KMS-11 (cell line): ENCODE measurements around the gene SPIB.

ENCODE experiments used
- H2AFZ ChIP-seq: fragments of 200-600 bp; sonication (generic); 2 replicates; pipeline ENCODE4 v1.6.1; 2016; ENCODE audit warnings: antibody characterized with exemption, mixed run types, low read depth
- H3K27ac ChIP-seq: fragments of 200-600 bp; sonication (generic); 2 replicates; pipeline ENCODE4 v1.6.1; 2016; ENCODE audit warnings: mild to moderate bottlenecking, mixed run types
- H3K27me3 ChIP-seq: fragments of 200-600 bp; sonication (generic); 2 replicates; pipeline ENCODE4 v1.6.1; 2017; ENCODE audit warnings: mild to moderate bottlenecking, low read depth, mixed run types, moderate library complexity; ENCODE audit not compliant: insufficient read depth
- H3K36me3 ChIP-seq: fragments of 200-600 bp; sonication (generic); 2 replicates; pipeline ENCODE4 v1.6.1; 2017; ENCODE audit warnings: mild to moderate bottlenecking, mixed run types; ENCODE audit not compliant: insufficient read depth
- H3K4me1 ChIP-seq: fragments of 200-600 bp; sonication (generic); 2 replicates; pipeline ENCODE4 v1.6.1; 2016; ENCODE audit warnings: mild to moderate bottlenecking, low read depth, mixed run types; ENCODE audit not compliant: poor library complexity, severe bottlenecking
- H3K4me2 ChIP-seq: fragments of 200-600 bp; sonication (generic); 2 replicates; pipeline ENCODE4 v1.7.0; 2016; ENCODE audit warnings: mild to moderate bottlenecking, mixed run types
- H3K4me3 ChIP-seq: fragments of 200-600 bp; sonication (generic); IDR thresholded peaks from 2 replicates; pipeline ENCODE4 v1.6.1; 2017; ENCODE audit warnings: low read depth, low read length, mixed read lengths; ENCODE audit not compliant: insufficient read depth
- H3K79me2 ChIP-seq: fragments of 200-600 bp; sonication (generic); 2 replicates; pipeline ENCODE4 v1.6.1; 2016; ENCODE audit warnings: low read depth, mixed run types; ENCODE audit not compliant: insufficient read depth
- H3K9ac ChIP-seq: fragments of 200-600 bp; sonication (generic); 2 replicates; pipeline ENCODE4 v1.6.1; 2016; ENCODE audit warnings: mild to moderate bottlenecking, mixed run types
- H4K20me1 ChIP-seq: fragments of 200-600 bp; sonication (generic); 2 replicates; pipeline ENCODE4 v1.6.1; 2016; ENCODE audit warnings: mild to moderate bottlenecking, mixed run types; ENCODE audit not compliant: insufficient read depth
- TF ChIP-seq, protein P1 (sequence below): fragments of 200-600 bp; sonication (generic); conservative IDR thresholded peaks from 2 replicates; pipeline ENCODE4 v1.6.1; 2017; ENCODE audit warnings: low read depth, mild to moderate bottlenecking, antibody characterized with exemption, low read length, moderate library complexity, mixed read lengths

Gene SPIB

DNA sequence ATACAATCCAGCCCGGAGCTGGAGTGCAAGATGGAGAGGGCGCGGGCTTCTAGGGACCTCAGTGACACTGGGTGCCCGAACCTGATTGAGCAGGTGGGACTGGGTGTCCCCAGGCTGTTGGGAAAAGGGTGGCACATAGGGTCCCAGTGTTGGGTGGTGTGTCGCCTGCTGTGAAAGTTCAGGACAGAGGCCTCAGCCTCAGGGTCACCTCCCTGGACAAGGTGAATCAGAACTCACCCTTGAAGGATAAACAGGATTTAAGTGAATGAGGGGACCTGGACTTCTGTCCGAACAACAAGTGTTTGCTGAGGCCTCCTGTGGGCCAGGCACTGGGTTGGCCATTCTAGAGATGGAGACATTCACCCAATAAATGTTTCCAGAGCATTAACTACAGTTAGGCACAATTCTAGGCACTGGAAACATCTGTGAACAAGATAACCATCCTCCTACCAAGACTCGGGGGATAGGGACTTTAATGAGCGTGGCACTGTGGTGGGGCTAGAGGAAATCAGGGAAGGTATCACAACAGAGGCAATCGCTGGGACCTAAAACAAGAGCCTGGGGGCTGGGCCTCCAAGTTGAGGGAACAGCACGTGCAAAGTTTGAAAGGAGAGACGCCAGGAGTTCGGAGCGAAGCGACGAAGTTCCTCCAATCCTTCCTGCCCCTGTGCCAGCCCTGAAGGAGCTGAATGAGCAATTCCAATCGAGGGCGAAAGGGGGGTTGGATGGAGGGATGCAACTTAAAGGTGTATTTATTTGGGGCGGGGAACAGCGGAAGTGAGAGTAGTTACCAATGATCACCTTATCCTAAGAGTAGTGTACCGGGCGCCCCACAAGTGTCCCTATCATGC lies 35.5 kb upstream of the SPIB start:
- Histone ChIP-seq H3K27me3 (no peaks in the 10 kb centered on the region), H3K27ac (no peak overlapping the region), H4K20me1 (no peaks in the 10 kb centered on the region; the same call in 1 of the 2 replicates), H3K4me1 (peaks cover 11% of the 10 kb centered on the region), H3K79me2 (peaks cover 38% of the 10 kb centered on the region), H2AFZ (peak overlapping the region; percentile 27; the same call in 1 of the 2 replicates), H3K4me3 (no peak overlapping the region), H3K4me2 (peak overlapping the region; percentile 33), H3K36me3 (peaks cover 13% of the 10 kb centered on the region; the same call in 1 of the 2 replicates), H3K9ac (peak overlapping the region; percentile 82; the same call in 1 of the 2 replicates)
- TF ChIP-seq, protein P1, sequence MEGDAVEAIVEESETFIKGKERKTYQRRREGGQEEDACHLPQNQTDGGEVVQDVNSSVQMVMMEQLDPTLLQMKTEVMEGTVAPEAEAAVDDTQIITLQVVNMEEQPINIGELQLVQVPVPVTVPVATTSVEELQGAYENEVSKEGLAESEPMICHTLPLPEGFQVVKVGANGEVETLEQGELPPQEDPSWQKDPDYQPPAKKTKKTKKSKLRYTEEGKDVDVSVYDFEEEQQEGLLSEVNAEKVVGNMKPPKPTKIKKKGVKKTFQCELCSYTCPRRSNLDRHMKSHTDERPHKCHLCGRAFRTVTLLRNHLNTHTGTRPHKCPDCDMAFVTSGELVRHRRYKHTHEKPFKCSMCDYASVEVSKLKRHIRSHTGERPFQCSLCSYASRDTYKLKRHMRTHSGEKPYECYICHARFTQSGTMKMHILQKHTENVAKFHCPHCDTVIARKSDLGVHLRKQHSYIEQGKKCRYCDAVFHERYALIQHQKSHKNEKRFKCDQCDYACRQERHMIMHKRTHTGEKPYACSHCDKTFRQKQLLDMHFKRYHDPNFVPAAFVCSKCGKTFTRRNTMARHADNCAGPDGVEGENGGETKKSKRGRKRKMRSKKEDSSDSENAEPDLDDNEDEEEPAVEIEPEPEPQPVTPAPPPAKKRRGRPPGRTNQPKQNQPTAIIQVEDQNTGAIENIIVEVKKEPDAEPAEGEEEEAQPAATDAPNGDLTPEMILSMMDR = no peak

DNA sequence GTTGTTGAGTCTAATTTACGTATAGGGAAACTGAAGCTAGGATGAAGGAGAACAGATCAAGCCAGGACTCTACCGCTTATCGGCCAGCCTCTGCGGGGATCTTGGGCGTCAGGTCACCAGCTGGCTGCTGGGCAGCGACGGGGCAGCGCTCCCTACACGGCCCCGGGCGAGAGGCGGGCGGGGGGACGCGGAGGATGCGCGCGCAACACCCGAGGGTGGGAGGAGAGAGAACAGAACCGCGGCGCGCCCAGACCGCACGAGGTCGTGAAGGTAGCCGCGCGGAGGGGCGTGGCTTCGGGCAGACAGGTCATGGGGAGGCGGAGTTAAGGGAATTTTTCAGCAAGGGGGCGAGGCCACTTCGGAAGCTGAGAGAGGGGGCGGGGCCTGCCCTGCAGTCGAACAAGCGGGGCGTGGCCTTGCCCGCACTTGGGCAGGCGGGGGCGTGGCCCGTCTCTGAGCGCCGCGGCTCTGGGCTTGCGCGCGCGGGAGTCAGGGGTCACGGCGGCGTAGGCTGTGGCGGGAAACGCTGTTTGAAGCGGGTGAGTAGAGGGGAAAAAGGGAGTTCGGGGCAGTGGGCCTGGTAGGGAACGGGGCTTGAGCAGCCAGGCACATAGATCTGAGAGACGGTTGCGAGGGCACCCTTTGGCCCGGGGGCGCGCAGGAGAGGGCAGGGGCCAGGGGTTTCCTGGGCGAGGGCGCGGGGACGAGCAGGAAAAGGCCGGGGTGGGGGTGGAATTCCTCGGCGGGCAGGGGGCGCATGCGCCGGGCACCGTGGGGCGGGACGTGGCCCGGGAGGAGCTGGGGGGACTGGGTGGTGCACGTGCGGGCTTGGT lies 34.7 kb upstream of the SPIB start, which contains the start of gene POLD1:
TSS of gene POLD1 (plus strand) at position 496 of the 833 bp plus-strand sequence. CDS start 14,505 bp downstream, outside the sequence.
- peaks cover 11% of the 10 kb centered on the region for H3K4me1 ChIP-seq
- H3K79me2 ChIP-seq = peaks cover 46% of the 10 kb centered on the region
- peak within 1 kb of the TSS; percentile 24 for H3K4me3 ChIP-seq
- H3K27me3 ChIP-seq = no peaks in the 10 kb centered on the region
- H3K36me3 ChIP-seq = peaks cover 13% of the 10 kb centered on the region; the same call in 1 of the 2 replicates
- H3K9ac ChIP-seq = peak within 1 kb of the TSS; percentile 82
- no peaks in the 10 kb centered on the region; the same call in 1 of the 2 replicates for H4K20me1 ChIP-seq
- H3K27ac ChIP-seq = peak within 1 kb of the TSS; percentile 55; the same call in 1 of the 2 replicates
- TF ChIP-seq, protein P1 = 0 out of 2 replicates have a peak, but pooled peaks have one; percentile 34
- peak within 1 kb of the TSS; percentile 48; the same call in 1 of the 2 replicates for H2AFZ ChIP-seq
- peak within 1 kb of the TSS; percentile 90 for H3K4me2 ChIP-seq

DNA sequence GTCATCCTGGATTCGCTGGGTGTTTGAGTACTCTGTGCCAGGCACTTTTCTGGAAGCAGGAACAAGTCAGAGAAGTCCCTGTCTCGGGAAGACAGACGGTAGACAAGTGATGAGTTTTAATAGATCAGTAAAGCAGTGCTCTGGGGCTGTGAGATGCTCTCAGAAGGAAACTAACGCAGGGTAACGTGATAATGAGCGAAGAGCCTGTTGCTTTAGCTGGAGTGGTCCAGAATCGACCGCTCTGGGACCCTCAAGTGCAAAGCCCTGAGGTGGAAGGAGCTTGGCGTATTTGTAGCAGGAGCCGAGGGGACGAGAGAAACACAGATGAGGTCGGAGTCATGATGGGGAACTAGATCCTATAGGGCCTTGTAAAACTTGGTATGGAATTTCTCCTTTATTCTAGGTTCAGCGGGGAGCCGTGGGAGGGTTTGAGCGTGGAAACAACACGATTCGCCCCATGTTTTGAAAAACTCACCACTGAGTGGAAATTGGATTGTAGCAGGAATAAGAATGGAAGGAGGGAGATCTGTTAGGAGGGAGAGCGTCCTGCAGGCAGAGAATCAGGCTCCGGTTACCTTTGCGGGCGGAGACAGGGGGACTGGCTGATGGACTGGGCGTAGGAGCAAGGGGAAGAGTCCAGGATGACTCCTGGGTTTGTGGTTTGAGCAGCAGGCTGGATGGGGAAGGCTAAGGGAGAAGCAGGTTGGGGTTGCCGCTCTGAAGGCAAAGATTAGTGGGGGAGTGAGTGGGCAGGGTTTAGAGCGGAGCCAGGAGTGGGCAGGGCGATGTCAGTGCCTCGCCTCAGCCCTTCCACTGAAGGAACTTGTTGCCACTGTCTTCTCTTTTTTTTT lies 33.8 kb upstream of the SPIB start:
- peak overlapping the region; percentile 82; the same call in 1 of the 2 replicates for H3K9ac ChIP-seq
- H3K4me2 ChIP-seq = peak overlapping the region; percentile 90
- H3K4me3 ChIP-seq = peak overlapping the region; percentile 24
- TF ChIP-seq, protein P1 = 0 out of 2 replicates have a peak, but pooled peaks have one; percentile 31
- H3K36me3 ChIP-seq = 0 out of 2 replicates have a peak, but pooled peaks cover 10% of the 10 kb centered on the region
- peak overlapping the region; percentile 48; the same call in 1 of the 2 replicates for H2AFZ ChIP-seq
- peaks cover 11% of the 10 kb centered on the region for H3K4me1 ChIP-seq
- peaks cover 52% of the 10 kb centered on the region for H3K79me2 ChIP-seq
- H4K20me1 ChIP-seq = no peaks in the 10 kb centered on the region; the same call in 1 of the 2 replicates
- no peaks in the 10 kb centered on the region for H3K27me3 ChIP-seq
- H3K27ac ChIP-seq = peak overlapping the region; percentile 55; the same call in 1 of the 2 replicates
